Upper lobe of right lung (tissue), 1 donor: ENCODE measurements around the gene TARBP2. TPM values are rescaled to one million over a fixed set of nuclear protein-coding genes. Genes with fewer than 3 reads are reported as not detected.

Experiments used
- ATAC-seq: fragments of 200-7000 bp; cut with Tn5 transposase; one replicate; pipeline ENCODE4 v1.9.1; 2020; ENCODE audit warnings: mild to moderate bottlenecking, moderate library complexity
- DNase-seq: peaks from one replicate; pipeline ENCODE4 v3.0.0-alpha.2; 2020
- H3K27ac ChIP-seq: fragments of 200-600 bp; one replicate; pipeline ENCODE4 v1.8.0; 2022
- H3K27me3 ChIP-seq: fragments of 200-600 bp; one replicate; pipeline ENCODE4 v1.8.0; 2022; ENCODE audit warnings: mild to moderate bottlenecking
- H3K36me3 ChIP-seq: fragments of 200-600 bp; one replicate; pipeline ENCODE4 v1.8.0; 2022
- H3K4me1 ChIP-seq: fragments of 200-600 bp; one replicate; pipeline ENCODE4 v1.8.0; 2022
- H3K4me3 ChIP-seq: fragments of 200-600 bp; one replicate; pipeline ENCODE4 v1.8.0; 2022; ENCODE audit warnings: mild to moderate bottlenecking
- H3K9me3 ChIP-seq: fragments of 200-600 bp; one replicate; pipeline ENCODE4 v1.8.0; 2022
- CTCF ChIP-seq: fragments of 200-600 bp; IDR thresholded peaks from one replicate; pipeline ENCODE4 v1.8.0; 2022; ENCODE audit warnings: antibody characterized with exemption
- intact Hi-C: fragments of 100-400 bp; cut with DNase I; formaldehyde crosslinking; loops from one replicate; pipeline ENCODE4 v1.11.0; 2022
- total RNA-seq: library from RNA; stranded (reverse); fragmentation: NEBNext Ultra II Directional; extraction: Animal tissue kit (Norgen Biotek cat#: 25700); gene quantifications from one replicate; pipeline ENCODE4 v1.2.1, GENCODE V29; 2021
- donor health status: DM: no; HTN: yes; CAD: no; lungs with severe emphysema.

Gene TARBP2
- total RNA-seq, 1 donor from 2014 or later: 33.1 TPM

GRCh38 chr12:53456654-53457366 is 44.3 kb upstream of the TARBP2 start:
- no peak overlapping the region for H3K4me3 ChIP-seq
- intact Hi-C loops: no loop called here
- peaks cover 40% of the 10 kb centered on the region for H3K4me1 ChIP-seq
- H3K27me3 ChIP-seq: no peaks in the 10 kb centered on the region
- H3K36me3 ChIP-seq: peaks cover 78% of the 10 kb centered on the region
- TF ChIP-seq CTCF: no peak
- ATAC-seq (no peak), DNase-seq (no peak)
- no peak overlapping the region for H3K27ac ChIP-seq
- no peaks in the 10 kb centered on the region for H3K9me3 ChIP-seq

GRCh38 chr12:53459097-53459496 is 42.0 kb upstream of the TARBP2 start:
- DNase-seq: no peak
- Histone ChIP-seq H3K4me3 (no peak overlapping the region), H3K4me1 (peaks cover 28% of the 10 kb centered on the region), H3K9me3 (no peaks in the 10 kb centered on the region), H3K36me3 (peaks cover 100% of the 10 kb centered on the region), H3K27ac (no peak overlapping the region), H3K27me3 (no peaks in the 10 kb centered on the region)
- ATAC-seq: no peak
- TF ChIP-seq CTCF: no peak
- intact Hi-C loops: no loop called here

DNA sequence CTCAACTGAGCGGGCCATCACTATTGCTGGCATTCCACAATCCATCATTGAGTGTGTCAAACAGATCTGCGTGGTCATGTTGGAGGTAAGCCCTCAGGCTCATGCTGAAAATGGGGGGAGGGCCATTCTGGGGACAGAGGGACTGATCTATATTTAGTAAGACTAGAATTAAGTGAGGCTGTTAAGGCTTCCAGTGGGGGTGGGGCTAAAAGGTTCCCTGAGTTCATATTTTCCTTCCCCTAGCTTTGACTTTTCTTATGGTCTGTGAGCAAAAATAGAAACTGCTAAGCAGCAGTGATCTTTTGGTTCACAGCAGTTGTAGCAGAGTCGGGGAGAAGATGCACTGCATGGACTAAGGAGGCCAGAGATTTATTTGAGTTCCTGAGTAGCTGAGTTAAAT is 40.0 kb upstream of the TARBP2 start:
- ATAC-seq: no peak
- H3K4me1 ChIP-seq: peaks cover 8% of the 10 kb centered on the region
- no peaks in the 10 kb centered on the region for H3K27me3 ChIP-seq
- no peak for TF ChIP-seq CTCF
- peaks cover 100% of the 10 kb centered on the region for H3K36me3 ChIP-seq
- intact Hi-C loops: no loop called here
- no peak for DNase-seq
- H3K27ac ChIP-seq: no peak overlapping the region
- H3K9me3 ChIP-seq: no peaks in the 10 kb centered on the region
- H3K4me3 ChIP-seq: no peak overlapping the region

DNA sequence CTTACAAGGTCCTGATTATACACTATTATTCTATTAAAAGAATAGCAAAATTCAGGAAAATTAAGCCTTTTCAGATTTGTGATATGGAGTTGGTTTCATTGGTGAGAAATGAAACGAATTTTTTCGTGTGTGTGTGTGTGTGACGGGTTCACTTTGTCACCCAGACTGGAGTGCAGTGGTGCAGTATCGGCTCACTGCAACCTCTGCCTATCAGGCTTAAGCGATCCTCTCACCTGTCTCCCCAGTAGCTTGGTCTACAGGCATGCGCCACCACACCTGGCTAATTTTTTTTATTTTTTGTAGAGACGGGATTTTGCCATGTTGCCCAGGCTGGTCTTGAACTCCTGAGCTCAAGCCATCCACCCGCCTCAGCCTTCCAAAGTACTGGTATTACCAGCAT is 39.5 kb upstream of the TARBP2 start:
- Histone ChIP-seq H3K4me3 (no peak overlapping the region), H3K36me3 (peaks cover 100% of the 10 kb centered on the region), H3K27me3 (no peaks in the 10 kb centered on the region), H3K9me3 (no peaks in the 10 kb centered on the region), H3K4me1 (peaks cover 6% of the 10 kb centered on the region), H3K27ac (no peak overlapping the region)
- no peak for TF ChIP-seq CTCF
- no peak for ATAC-seq
- no peak for DNase-seq
- intact Hi-C loops: no loop called here

- peaks cover 6% of the 10 kb centered on the region for H3K4me1 ChIP-seq
- H3K36me3 ChIP-seq: peaks cover 100% of the 10 kb centered on the region
- H3K27me3 ChIP-seq: no peaks in the 10 kb centered on the region
- no peak for TF ChIP-seq CTCF
- H3K4me3 ChIP-seq: no peak overlapping the region
- H3K9me3 ChIP-seq: no peaks in the 10 kb centered on the region
- no peak for DNase-seq
- intact Hi-C loops: no loop called here
- no peak overlapping the region for H3K27ac ChIP-seq
- no peak for ATAC-seq
Measured at GRCh38 chr12:53462935-53463334, 38.1 kb upstream of the TARBP2 start.
